Astrocyte of the cerebellum (primary cell): ENCODE measurements around the gene CDYL2.

Experiments used
- DNase-seq: peaks from one replicate; pipeline ENCODE4 v3.0.0-alpha.2; 2011; ENCODE audit warnings: low read depth
- H3K4me3 ChIP-seq: 2 replicates; pipeline ENCODE4 v1.5.1; 2011; ENCODE audit warnings: mild to moderate bottlenecking, low read depth, low read length, moderate library complexity
- in situ Hi-C: cut with HindIII; loops from 2 replicates; pipeline ENCODE4 v1.10.0; 2017; ENCODE audit warnings: low sequenced_read_pairs
- TF ChIP-seq, protein P1 (sequence below): IDR thresholded peaks from 2 replicates; pipeline ENCODE4 v1.5.1; 2012; ENCODE audit warnings: low read length, low read depth, moderate library complexity, mild to moderate bottlenecking; ENCODE audit errors: missing control alignments

CDYL2 gene, protein sequence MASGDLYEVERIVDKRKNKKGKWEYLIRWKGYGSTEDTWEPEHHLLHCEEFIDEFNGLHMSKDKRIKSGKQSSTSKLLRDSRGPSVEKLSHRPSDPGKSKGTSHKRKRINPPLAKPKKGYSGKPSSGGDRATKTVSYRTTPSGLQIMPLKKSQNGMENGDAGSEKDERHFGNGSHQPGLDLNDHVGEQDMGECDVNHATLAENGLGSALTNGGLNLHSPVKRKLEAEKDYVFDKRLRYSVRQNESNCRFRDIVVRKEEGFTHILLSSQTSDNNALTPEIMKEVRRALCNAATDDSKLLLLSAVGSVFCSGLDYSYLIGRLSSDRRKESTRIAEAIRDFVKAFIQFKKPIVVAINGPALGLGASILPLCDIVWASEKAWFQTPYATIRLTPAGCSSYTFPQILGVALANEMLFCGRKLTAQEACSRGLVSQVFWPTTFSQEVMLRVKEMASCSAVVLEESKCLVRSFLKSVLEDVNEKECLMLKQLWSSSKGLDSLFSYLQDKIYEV

DNA sequence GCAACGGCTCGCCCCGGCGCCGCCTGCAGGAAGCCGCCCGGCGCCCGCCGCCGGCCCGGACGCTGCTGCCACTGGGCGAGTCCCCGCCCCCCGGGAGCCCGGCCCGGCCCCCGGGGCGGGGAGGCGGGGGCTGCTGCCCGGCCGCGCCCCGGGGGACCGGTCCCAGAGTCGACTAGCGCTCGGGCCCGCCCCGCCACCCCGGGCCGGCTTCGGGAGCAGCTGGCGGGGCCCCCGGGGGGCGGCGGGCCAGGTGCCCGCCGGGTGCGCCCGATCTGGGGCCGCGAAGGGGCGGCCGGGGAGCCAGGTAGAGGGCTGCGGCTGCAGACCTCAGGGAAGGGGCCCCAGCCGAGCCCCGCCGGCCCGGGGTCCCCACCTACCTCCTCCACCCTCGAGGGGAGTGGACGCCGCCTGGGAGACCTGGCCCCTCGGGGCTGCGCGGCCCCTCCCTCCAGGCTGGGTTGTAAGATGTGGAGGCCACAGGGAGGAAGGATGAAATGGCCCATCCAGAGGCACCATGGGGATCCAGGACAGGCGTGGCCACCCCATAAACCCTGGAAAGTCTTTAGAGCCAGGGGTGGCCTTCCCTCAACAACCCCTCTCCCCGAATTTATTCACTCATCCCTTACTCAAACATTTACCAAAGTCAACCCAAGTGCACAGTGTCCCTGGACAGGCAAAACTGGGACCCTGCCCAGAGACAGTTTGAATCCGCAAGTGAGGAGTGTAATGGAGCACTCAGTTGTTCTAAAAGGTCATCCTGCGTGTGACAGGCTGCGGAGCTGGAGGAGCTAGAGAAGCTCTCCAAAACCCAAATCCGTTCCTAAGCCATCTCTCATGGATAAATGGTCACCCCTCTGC lies at the start of gene CDYL2:
Gene CDYL2, minus strand, starts transcription at position 73 of the 858 bp plus-strand sequence. CDS start 425 bp downstream, outside the sequence.
- in situ Hi-C loops = no loop called here
- no peak for DNase-seq
- TF ChIP-seq, protein P1, sequence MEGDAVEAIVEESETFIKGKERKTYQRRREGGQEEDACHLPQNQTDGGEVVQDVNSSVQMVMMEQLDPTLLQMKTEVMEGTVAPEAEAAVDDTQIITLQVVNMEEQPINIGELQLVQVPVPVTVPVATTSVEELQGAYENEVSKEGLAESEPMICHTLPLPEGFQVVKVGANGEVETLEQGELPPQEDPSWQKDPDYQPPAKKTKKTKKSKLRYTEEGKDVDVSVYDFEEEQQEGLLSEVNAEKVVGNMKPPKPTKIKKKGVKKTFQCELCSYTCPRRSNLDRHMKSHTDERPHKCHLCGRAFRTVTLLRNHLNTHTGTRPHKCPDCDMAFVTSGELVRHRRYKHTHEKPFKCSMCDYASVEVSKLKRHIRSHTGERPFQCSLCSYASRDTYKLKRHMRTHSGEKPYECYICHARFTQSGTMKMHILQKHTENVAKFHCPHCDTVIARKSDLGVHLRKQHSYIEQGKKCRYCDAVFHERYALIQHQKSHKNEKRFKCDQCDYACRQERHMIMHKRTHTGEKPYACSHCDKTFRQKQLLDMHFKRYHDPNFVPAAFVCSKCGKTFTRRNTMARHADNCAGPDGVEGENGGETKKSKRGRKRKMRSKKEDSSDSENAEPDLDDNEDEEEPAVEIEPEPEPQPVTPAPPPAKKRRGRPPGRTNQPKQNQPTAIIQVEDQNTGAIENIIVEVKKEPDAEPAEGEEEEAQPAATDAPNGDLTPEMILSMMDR = no peak
- H3K4me3 ChIP-seq = peak within 1 kb of the TSS; percentile 63

DNA sequence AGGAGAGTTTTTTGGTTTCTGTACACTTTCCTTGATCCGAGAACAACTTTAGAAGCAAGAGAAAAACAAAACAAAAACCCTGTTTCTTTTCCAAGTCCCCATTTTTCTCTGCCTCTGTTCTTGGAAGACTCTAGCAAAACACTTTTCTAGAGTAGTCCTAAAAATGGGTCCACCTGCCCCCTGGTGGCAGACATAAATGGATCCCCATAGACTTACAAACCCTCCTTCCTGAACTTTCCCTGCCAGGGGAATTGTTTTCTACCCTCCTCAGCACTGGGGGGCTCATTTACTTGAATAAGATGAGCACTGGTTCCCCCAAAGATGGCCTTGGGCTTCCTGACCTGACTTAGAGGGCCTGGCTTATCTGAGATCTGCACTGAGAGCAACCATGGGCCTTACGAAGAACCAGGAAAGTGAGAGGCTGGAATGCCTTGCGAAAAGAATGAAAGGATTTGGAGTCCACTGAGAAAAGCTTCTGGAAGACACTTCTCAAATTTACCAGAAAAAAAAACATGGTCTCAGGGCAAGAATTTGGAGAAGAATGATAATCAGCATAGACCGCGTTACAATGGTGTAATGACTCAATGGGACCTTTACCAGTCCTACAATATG lies 48.0 kb upstream of the CDYL2 start:
- DNase-seq = peak; percentile 1

DNA sequence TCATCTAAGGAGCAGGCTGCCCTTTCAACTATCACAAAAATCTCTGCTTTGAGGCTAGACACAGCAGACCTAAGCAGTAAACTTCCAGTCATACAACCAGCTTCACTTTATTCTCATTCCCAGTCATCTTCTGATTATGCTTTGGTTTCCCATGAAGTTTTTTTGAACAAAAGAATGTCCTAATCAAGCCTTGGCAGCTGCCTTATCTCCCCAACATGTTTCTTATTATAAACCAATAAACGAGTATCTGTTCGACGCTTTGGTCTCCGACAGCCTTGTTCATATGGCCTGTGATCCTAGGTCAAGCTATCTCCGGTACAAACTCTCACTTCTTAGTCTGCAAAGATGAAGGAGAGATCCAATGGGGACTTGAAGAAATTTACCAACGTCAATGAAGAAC lies 47.4 kb upstream of the CDYL2 start:
- no peak overlapping the region for H3K4me3 ChIP-seq
- TF ChIP-seq, protein P1 = no peak
- no peak for DNase-seq
- in situ Hi-C loops = no loop called here

More for the DNA sequence above, 48.0 kb upstream of the CDYL2 start:
- in situ Hi-C loops = no loop called here
- TF ChIP-seq, protein P1 = peak; percentile 42
- H3K4me3 ChIP-seq = no peak overlapping the region

DNA sequence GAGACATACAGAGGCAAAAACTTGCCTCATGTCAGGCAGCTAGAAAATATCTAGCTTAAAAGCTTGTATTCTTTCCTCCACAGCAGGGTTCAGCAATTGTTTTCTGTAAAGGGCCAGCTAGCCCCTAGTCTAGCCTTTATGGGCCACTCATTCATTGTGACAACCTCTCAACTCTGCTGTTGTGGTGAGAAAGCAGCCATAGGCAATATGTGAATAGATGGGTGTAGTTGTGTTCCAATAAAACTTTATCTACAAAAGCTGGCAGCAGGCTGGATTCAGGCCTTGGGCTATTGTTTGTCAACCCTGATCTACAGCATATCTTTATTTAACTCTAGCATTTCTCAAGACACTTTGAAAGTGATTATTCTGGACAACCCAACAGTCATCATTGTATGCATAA lies 46.4 kb upstream of the CDYL2 start:
- DNase-seq = no peak
- TF ChIP-seq, protein P1 = no peak
- in situ Hi-C loops = no loop called here
- no peak overlapping the region for H3K4me3 ChIP-seq

DNA sequence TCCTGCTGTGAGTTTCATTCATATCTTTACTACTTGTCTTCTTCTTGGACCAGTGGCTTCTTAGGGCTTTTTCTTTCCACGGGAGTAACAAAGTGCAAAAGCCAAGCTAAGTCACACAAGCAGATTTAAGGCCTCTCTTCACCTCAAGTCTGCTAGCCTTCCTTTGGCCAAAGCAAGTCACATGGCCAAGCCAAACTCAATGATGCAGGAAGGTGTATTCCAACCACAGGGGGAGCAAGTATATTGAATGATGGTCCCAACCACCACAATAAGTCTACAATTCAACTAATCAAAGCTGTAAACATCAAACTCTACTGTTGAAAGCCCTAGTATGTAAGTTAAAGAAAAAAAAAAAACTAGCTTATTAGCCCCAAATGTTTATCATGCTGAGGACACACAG lies 44.5 kb upstream of the CDYL2 start:
- H3K4me3 ChIP-seq = no peak overlapping the region
- no peak for DNase-seq
- TF ChIP-seq, protein P1 = no peak
- in situ Hi-C loops = no loop called here

DNA sequence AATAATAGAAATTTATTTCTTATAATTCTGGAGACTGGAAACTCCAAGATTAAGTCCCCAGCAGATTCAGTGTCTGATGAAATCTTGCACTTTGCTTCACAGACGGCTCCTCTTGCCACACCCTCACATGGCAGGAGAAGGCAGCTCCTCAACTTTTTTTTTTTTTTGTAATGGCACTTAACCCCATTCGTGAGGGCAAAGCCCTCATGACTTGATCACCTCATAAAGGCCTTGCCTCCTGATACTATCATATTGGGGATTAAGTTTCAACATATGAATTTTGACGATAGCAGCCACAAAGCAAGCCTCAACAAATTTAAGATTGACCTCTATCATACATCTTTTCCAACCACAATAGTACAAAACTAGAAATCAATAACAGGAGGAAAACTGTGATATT lies 42.3 kb upstream of the CDYL2 start:
- TF ChIP-seq, protein P1 = no peak
- no peak overlapping the region for H3K4me3 ChIP-seq
- DNase-seq = no peak
- in situ Hi-C loops = no loop called here
